RWPE2 (cell line): Measurements from ENCODE around the gene CHRD.

Experiments used
- ATAC-seq: fragments of 200-7000 bp; cut with Tn5 transposase; 3 replicates; pipeline ENCODE4 v1.9.1; 2021; ENCODE audit warnings: low read depth
- DNase-seq: peaks from one replicate; pipeline ENCODE4 v3.0.0-alpha.2; 2020; ENCODE audit warnings: low spot score
- H3K27ac ChIP-seq: fragments of 450-650 bp; 2 replicates; pipeline ENCODE4 v1.5.1; 2017; ENCODE audit warnings: mild to moderate bottlenecking; ENCODE audit not compliant: poor library complexity, severe bottlenecking
- H3K27me3 ChIP-seq: fragments of 250-450 bp; sonication (Bioruptor Pico); 2 replicates; pipeline ENCODE4 v1.5.1; 2021; ENCODE audit warnings: mild to moderate bottlenecking, moderate library complexity; ENCODE audit not compliant: insufficient read depth, poor library complexity, severe bottlenecking
- H3K36me3 ChIP-seq: fragments of 250-450 bp; sonication (Bioruptor Pico); 2 replicates; pipeline ENCODE4 v1.5.1; 2020; ENCODE audit warnings: low read depth, mild to moderate bottlenecking, moderate library complexity
- H3K4me1 ChIP-seq: fragments of 250-450 bp; sonication (Bioruptor Pico); 2 replicates; pipeline ENCODE4 v1.5.1; 2021; ENCODE audit warnings: mild to moderate bottlenecking, moderate library complexity; ENCODE audit not compliant: insufficient read depth, poor library complexity, severe bottlenecking
- H3K4me3 ChIP-seq: fragments of 250-450 bp; sonication (Bioruptor Pico); 2 replicates; pipeline ENCODE4 v1.5.1; 2021; ENCODE audit warnings: mild to moderate bottlenecking, moderate library complexity; ENCODE audit not compliant: severe bottlenecking
- H3K9me3 ChIP-seq: fragments of 250-450 bp; sonication (Bioruptor Pico); 2 replicates; pipeline ENCODE4 v1.5.1; 2021; ENCODE audit warnings: mild to moderate bottlenecking, moderate library complexity; ENCODE audit not compliant: severe bottlenecking
- TF ChIP-seq, protein P1 (sequence below): fragments of 450-650 bp; IDR thresholded peaks from one replicate; pipeline ENCODE4 v1.5.1; 2017; ENCODE audit warnings: mild to moderate bottlenecking, moderate library complexity; ENCODE audit not compliant: poor library complexity, severe bottlenecking

The CHRD gene

DNA sequence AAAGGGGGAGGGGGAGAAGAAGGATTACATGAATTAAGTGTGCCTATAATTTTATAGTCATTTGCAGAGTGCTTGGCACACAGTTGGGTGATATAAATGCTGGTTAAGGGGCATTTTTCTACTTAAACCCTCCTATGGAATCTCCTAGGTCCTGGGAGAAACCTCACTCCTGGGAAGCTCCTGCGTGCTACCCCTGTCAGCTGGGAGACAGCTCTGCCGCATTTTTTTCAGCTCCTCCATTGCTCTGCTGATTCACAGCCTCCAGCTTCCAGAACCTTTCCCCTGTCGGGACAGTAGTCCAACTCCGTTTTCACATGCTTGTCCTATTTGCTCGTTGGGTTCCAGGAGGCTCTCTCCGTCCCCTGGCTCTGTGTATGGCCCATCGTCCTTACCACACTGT lies 59.2 kb downstream of the CHRD start:
- ATAC-seq = no peak
- H3K27me3 ChIP-seq = no peaks in the 10 kb centered on the region

More for the DNA sequence above, 59.2 kb downstream of the CHRD start:
- Histone ChIP-seq H3K9me3 (no peaks in the 10 kb centered on the region), H3K4me1 (peaks cover 8% of the 10 kb centered on the region), H3K4me3 (no peak overlapping the region), H3K36me3 (no peaks in the 10 kb centered on the region), H3K27ac (no peak overlapping the region)
- TF ChIP-seq, protein P1, sequence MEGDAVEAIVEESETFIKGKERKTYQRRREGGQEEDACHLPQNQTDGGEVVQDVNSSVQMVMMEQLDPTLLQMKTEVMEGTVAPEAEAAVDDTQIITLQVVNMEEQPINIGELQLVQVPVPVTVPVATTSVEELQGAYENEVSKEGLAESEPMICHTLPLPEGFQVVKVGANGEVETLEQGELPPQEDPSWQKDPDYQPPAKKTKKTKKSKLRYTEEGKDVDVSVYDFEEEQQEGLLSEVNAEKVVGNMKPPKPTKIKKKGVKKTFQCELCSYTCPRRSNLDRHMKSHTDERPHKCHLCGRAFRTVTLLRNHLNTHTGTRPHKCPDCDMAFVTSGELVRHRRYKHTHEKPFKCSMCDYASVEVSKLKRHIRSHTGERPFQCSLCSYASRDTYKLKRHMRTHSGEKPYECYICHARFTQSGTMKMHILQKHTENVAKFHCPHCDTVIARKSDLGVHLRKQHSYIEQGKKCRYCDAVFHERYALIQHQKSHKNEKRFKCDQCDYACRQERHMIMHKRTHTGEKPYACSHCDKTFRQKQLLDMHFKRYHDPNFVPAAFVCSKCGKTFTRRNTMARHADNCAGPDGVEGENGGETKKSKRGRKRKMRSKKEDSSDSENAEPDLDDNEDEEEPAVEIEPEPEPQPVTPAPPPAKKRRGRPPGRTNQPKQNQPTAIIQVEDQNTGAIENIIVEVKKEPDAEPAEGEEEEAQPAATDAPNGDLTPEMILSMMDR = no peak
- no peak for DNase-seq
